ENCODE data around the gene PHIP.

PHIP gene

DNA sequence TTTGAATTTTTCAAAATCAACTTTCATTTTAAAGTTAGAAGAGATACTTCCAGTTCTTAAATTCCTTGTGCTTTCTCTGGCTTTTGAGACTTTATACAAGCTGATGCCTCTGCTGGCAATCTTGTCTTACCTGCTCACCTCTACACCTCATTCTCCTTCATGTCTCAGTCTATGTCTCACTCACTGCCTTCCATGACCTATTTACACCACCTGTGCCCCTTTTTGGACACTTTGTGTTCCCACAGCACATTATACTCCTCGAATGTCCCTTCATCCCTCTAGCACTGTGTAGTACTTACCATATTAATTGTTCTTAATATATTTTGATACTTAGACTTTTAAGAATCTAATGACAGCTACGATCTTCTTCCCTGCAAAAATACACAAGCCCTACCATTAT lies 15.3 kb downstream of the PHIP start:
- Mint-ChIP-seq H3K4me3 (no peak overlapping the region), H3K27ac (no peak overlapping the region), H3K9me3 (no peaks in the 10 kb centered on the region), H3K36me3 (ENCODE audit: insufficient read depth) (peaks cover 24% of the 10 kb centered on the region), H3K4me1 (ENCODE audit: low read depth in 2 of 2) (peaks cover 3 to 15% of the 10 kb centered on the region in 2 donors), H3K27me3 (no peaks in the 10 kb centered on the region)
- ATAC-seq (replicated peaks) (no peak), DNase-seq (no peak)

DNA sequence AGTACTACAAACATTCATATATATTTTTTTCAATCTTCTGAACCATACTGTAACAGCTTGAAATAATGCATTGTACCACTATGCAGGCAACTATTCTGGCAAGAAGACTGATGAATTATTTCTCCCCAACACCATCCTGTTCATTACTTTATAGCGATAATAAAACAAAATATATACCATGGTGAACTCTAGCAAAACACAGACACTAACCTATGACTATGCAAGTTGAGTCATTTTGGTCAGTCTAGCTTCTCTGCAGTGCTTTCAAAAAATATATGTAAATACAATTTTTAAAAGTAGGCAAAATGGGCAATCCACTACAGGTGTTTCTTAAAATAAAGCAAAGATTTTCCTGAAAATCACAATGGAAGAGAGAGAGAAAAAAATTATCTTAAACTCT lies 20.3 kb downstream of the PHIP start:
- ATAC-seq (replicated peaks): no peak
- Mint-ChIP-seq H3K36me3 (ENCODE audit: insufficient read depth) (peaks cover 39% of the 10 kb centered on the region), H3K9me3 (no peaks in the 10 kb centered on the region), H3K4me1 (ENCODE audit: low read depth in 2 of 2) (peaks cover 7 to 12% of the 10 kb centered on the region in 2 donors), H3K4me3 (no peak overlapping the region), H3K27me3 (no peaks in the 10 kb centered on the region), H3K27ac (no peak overlapping the region)
- DNase-seq: no peak

DNA sequence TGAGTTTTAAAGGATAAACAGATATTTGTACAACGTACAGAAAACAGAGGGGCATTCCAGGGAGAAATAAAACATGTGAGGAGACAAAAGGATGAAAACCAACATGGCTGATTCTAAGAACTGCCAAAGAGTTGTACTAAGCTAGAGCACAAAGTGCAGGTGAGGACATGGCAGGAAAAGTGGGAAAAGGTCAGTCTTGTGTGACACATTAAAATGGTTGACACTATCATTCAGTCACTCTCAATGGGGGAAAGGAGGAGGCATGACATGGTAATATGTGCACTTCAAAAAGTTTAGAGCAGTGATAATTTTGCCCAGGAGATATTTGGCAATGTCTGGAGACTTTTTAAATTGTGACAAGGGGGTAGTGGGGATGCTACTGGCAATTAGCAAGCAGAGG lies 21.8 kb downstream of the PHIP start:
- Mint-ChIP-seq H3K9me3 (no peaks in the 10 kb centered on the region), H3K27me3 (no peaks in the 10 kb centered on the region), H3K4me1 (ENCODE audit: low read depth in 2 of 2) (peaks cover 11 to 17% of the 10 kb centered on the region in 2 donors), H3K27ac (peak overlapping the region in 1 of 2 donors; percentile 24), H3K36me3 (ENCODE audit: insufficient read depth) (peaks cover 49% of the 10 kb centered on the region), H3K4me3 (no peak overlapping the region)
- no peak for ATAC-seq (replicated peaks)
- DNase-seq: no peak

GRCh38 chr6:79048611-79049010 lies 29.4 kb downstream of the PHIP start:
- ATAC-seq (replicated peaks) (peak; percentile 44), DNase-seq (peak in 1 of 3 experiments; percentile 5)
- Mint-ChIP-seq H3K9me3 (no peaks in the 10 kb centered on the region), H3K27me3 (no peaks in the 10 kb centered on the region), H3K36me3 (ENCODE audit: insufficient read depth) (peaks cover 28% of the 10 kb centered on the region), H3K4me3 (no peak overlapping the region), H3K27ac (peak overlapping the region in 1 of 2 donors; percentile 39), H3K4me1 (ENCODE audit: low read depth in 2 of 2) (peaks cover 12 to 42% of the 10 kb centered on the region in 2 donors)

GRCh38 chr6:79047072-79047471 lies 31.0 kb downstream of the PHIP start:
- no peak overlapping the region for H3K27ac Mint-ChIP-seq
- DNase-seq: no peak
- H3K27me3 Mint-ChIP-seq: no peaks in the 10 kb centered on the region
- no peaks in the 10 kb centered on the region for H3K9me3 Mint-ChIP-seq
- no peak for ATAC-seq (replicated peaks)
- peaks cover 27% of the 10 kb centered on the region for H3K36me3 Mint-ChIP-seq (ENCODE audit: insufficient read depth)
- H3K4me1 Mint-ChIP-seq (ENCODE audit: low read depth in 2 of 2): peaks cover 16 to 49% of the 10 kb centered on the region in 2 donors
- H3K4me3 Mint-ChIP-seq: no peak overlapping the region

DNA sequence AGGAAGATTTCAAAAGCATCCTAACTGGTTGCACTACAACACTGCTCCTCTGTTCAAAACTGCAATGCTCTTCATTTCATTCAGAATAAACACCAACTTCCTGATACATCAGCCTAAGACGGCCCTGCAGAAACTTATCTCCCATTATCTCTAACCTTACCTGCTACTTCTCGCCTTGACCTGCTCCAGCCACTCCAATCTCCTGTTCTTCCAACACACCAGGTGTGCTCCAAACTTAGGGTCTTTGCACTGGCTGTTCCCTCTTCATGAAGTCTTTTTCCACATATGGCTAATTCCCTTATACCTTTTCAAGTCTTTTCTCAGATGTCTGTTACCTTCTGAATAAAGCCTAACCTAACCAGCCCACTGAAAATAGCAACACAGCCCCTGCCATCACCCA lies 32.1 kb downstream of the PHIP start:
- H3K4me1 Mint-ChIP-seq (ENCODE audit: low read depth in 2 of 2): peaks cover 14 to 46% of the 10 kb centered on the region in 2 donors
- DNase-seq: no peak
- ATAC-seq (replicated peaks): peak; percentile 39
- no peak overlapping the region for H3K4me3 Mint-ChIP-seq
- H3K27ac Mint-ChIP-seq: peak overlapping the region; percentile 5 to 10
- H3K27me3 Mint-ChIP-seq: no peaks in the 10 kb centered on the region
- no peaks in the 10 kb centered on the region for H3K9me3 Mint-ChIP-seq
- peaks cover 28% of the 10 kb centered on the region for H3K36me3 Mint-ChIP-seq (ENCODE audit: insufficient read depth)

- Mint-ChIP-seq H3K27ac (no peak overlapping the region), H3K4me3 (no peak overlapping the region), H3K27me3 (no peaks in the 10 kb centered on the region)
These were observed 35.3 kb downstream of the PHIP start for GRCh38 chr6:79042799-79043126.

DNA sequence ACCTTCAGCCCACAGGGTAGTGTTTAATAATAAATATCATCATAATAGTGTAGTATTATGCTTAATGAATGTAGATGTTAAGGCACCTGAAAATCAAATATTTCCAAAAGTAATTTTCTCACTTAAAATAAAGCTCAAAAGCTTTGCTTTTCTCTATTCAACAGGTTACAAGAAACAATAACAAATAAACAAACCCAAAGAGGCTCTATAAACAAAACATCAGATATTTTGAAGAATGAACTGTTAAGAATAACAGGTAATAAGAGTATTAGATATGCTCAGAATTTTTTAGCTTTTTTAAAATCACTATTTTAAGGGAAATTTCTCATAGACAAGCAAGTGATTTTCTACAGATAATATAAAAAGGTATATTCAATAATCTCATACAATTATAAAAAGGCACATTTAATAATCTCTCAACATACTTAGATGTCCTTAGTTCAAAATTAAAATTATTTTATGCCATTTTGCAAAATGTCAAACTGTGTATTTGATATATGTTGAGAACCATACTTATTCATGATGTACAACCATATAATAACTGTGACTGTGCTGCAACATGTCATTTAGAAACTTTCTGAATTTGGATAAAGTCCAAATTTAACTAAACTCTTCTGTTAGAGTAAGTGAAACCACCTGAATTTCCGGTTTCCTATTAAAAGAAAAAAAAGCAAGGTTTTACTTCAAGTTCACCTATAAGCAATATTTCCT lies 35.8 kb downstream of the PHIP start:
- peaks cover 20 to 44% of the 10 kb centered on the region in 2 donors for H3K4me1 Mint-ChIP-seq (ENCODE audit: low read depth in 2 of 2)
- no peak for DNase-seq
- H3K27ac Mint-ChIP-seq: peak overlapping the region in 1 of 2 donors; percentile 27
- no peaks in the 10 kb centered on the region for H3K27me3 Mint-ChIP-seq
- no peak for ATAC-seq (replicated peaks)
- no peak overlapping the region for H3K4me3 Mint-ChIP-seq
- H3K9me3 Mint-ChIP-seq: no peaks in the 10 kb centered on the region
- H3K36me3 Mint-ChIP-seq (ENCODE audit: insufficient read depth): peaks cover 35% of the 10 kb centered on the region

More at GRCh38 chr6:79042799-79043126, 35.3 kb downstream of the PHIP start:
- Mint-ChIP-seq H3K9me3 (no peaks in the 10 kb centered on the region), H3K36me3 (ENCODE audit: insufficient read depth) (peaks cover 35% of the 10 kb centered on the region), H3K4me1 (ENCODE audit: low read depth in 2 of 2) (peaks cover 20 to 46% of the 10 kb centered on the region in 2 donors)
- ATAC-seq (replicated peaks) (no peak), DNase-seq (no peak)

DNA sequence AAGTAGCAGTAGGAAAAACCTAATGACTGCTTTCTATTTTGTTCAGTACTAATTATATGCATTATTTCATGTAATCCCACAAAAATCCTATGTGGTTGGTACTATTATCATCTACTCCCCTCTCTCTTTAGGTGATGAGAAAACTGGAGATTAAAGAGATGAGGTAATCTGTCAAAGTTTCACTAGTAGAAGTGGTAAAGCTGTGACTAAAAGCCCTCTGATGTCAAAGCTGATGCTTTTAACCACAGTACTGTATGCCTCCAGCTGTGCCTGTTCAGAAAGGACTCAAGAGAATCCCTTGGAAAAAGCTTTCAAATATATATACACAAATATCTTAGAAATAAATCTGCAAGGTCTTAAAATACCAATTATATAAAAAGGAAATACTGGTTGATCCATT lies 38.0 kb downstream of the PHIP start:
- Mint-ChIP-seq H3K27me3 (no peaks in the 10 kb centered on the region), H3K36me3 (ENCODE audit: insufficient read depth) (peaks cover 30% of the 10 kb centered on the region), H3K9me3 (no peaks in the 10 kb centered on the region), H3K4me3 (no peak overlapping the region), H3K4me1 (ENCODE audit: low read depth in 2 of 2) (peaks cover 25 to 46% of the 10 kb centered on the region in 2 donors), H3K27ac (no peak overlapping the region)
- no peak for DNase-seq
- peak; percentile 29 for ATAC-seq (replicated peaks)

DNA sequence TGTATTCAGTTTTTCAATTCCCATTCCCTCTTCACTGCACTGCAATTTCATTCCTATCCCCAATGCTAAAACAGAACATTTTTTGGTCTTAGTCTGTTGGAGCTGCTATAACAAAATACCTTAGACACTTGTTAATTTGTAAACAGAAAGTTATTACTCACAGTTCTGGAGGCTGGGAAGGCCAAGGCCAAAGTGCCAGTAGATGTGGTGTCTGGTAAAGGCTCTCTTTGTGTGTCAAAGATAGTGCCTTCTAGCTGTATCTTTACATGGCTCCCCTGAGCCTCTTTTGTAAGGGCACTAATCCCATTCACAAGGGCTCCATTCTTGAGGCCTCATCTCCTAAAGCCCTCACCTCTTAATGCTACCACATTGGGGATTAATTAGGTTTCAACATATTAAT lies 40.0 kb downstream of the PHIP start:
- Mint-ChIP-seq H3K27ac (peak overlapping the region in 1 of 2 donors; percentile 4), H3K27me3 (no peaks in the 10 kb centered on the region), H3K9me3 (no peaks in the 10 kb centered on the region), H3K36me3 (ENCODE audit: insufficient read depth) (peaks cover 28% of the 10 kb centered on the region), H3K4me1 (ENCODE audit: low read depth in 2 of 2) (peaks cover 24 to 50% of the 10 kb centered on the region in 2 donors), H3K4me3 (no peak overlapping the region)
- DNase-seq (no peak), ATAC-seq (replicated peaks) (no peak)

GRCh38 chr6:79034865-79035264 lies 43.2 kb downstream of the PHIP start:
- H3K9me3 Mint-ChIP-seq: no peaks in the 10 kb centered on the region
- H3K27me3 Mint-ChIP-seq: no peaks in the 10 kb centered on the region
- no peak overlapping the region for H3K27ac Mint-ChIP-seq
- peaks cover 10% of the 10 kb centered on the region for H3K36me3 Mint-ChIP-seq (ENCODE audit: insufficient read depth)
- no peak for DNase-seq
- H3K4me3 Mint-ChIP-seq: no peak overlapping the region
- peaks cover 28 to 61% of the 10 kb centered on the region in 2 donors for H3K4me1 Mint-ChIP-seq (ENCODE audit: low read depth in 2 of 2)
- ATAC-seq (replicated peaks): no peak

GRCh38 chr6:79033279-79033678 lies 44.8 kb downstream of the PHIP start:
- no peaks in the 10 kb centered on the region for H3K9me3 Mint-ChIP-seq
- H3K27me3 Mint-ChIP-seq: no peaks in the 10 kb centered on the region
- ATAC-seq (replicated peaks) (no peak), DNase-seq (no peak)
- peaks cover 27 to 60% of the 10 kb centered on the region in 2 donors for H3K4me1 Mint-ChIP-seq (ENCODE audit: low read depth in 2 of 2)
- H3K36me3 Mint-ChIP-seq (ENCODE audit: insufficient read depth): peaks cover 12% of the 10 kb centered on the region
- no peak overlapping the region for H3K4me3 Mint-ChIP-seq
- H3K27ac Mint-ChIP-seq: no peak overlapping the region

DNA sequence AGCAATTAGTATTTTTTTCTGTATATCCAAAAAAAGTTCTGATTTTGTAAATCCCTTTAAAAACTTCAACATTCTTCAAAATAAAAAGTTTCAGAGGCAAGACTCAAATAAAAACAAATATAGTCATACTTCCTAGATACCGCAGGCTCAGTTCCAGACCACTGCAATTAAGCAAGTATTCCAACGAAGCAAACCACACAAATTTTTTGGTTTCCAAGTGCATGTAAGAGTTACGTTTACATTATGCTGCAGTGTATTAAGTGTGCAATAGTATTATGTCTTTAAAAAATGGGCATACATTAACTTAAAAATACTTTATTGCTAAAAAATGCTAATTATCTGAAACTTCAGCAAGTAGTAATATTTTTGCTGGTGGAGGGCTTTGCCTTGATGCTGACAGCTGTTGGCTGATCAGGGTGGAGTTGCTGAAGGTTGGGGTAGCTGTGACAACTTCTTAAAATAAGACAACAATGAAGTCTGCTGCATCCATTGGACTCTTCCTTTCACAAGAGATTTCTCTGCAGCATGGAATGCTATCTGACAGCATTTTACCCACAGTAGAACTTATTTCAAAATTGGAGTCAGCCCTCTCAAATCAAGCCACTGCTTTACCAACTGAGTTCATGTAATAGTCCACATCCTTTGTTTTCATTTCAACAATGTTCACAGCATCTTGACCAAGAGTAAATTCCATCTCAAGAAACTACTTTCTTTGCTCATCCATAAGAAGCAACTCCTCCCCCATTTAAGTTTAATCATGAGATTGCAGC lies 46.0 kb downstream of the PHIP start:
- no peak overlapping the region for H3K4me3 Mint-ChIP-seq
- ATAC-seq (replicated peaks) (no peak), DNase-seq (no peak)
- H3K27me3 Mint-ChIP-seq: no peaks in the 10 kb centered on the region
- H3K36me3 Mint-ChIP-seq (ENCODE audit: insufficient read depth): peaks cover 16% of the 10 kb centered on the region
- H3K27ac Mint-ChIP-seq: no peak overlapping the region
- H3K9me3 Mint-ChIP-seq: no peaks in the 10 kb centered on the region
- peaks cover 35 to 62% of the 10 kb centered on the region in 2 donors for H3K4me1 Mint-ChIP-seq (ENCODE audit: low read depth in 2 of 2)

DNA sequence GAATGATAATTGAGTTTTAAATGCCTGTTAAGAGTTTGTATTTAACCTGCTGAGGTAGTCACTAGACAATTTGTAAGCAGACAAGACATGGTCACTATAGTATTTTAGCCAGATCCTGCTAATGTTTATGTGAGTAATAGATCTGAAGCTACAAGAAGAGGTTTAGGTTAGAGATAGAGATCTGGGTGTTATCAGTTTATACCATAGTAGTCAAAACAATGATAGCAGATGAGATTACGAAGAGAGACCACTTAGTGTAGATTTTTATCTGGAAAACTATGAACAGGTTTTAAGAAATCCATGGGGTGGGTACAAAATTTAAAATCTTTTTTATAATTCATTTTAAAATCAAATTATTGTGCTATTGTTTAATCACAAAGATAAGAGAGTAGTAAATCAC lies 47.5 kb downstream of the PHIP start:
- no peaks in the 10 kb centered on the region for H3K9me3 Mint-ChIP-seq
- ATAC-seq (replicated peaks) (no peak), DNase-seq (no peak)
- H3K27ac Mint-ChIP-seq: peak overlapping the region in 1 of 2 donors; percentile 62
- peaks cover 16% of the 10 kb centered on the region for H3K36me3 Mint-ChIP-seq (ENCODE audit: insufficient read depth)
- no peak overlapping the region for H3K4me3 Mint-ChIP-seq
- no peaks in the 10 kb centered on the region for H3K27me3 Mint-ChIP-seq
- H3K4me1 Mint-ChIP-seq (ENCODE audit: low read depth in 2 of 2): peaks cover 27 to 58% of the 10 kb centered on the region in 2 donors

All from effector memory CD8-positive, alpha-beta T cell (primary cell).